HG02840 (cell line): ENCODE data around the gene OR2G2.

Experiments used
- ATAC-seq: cut with Tn5 transposase; IDR thresholded peaks from one replicate; pipeline ENCODE4 v1.9.1; 2021; ENCODE audit warnings: mild to moderate bottlenecking, moderate library complexity, moderate number of reproducible peaks; ENCODE audit not compliant: unreplicated experiment, low FRiP score

OR2G2 gene

GRCh38 chr1:247588060-247588459, at the start of gene OR2G2:
TSS of gene OR2G2 (plus strand) at chr1:247588360. CDS start at chr1:247588360, 0 bp downstream.
- no peak for ATAC-seq

GRCh38 chr1:247538561-247538960, 49.6 kb upstream of the OR2G2 start:
- no peak for ATAC-seq

- no peak for ATAC-seq
These were observed 48.9 kb upstream of the OR2G2 start for GRCh38 chr1:247539215-247539614.

GRCh38 chr1:247540581-247540980, 47.6 kb upstream of the OR2G2 start:
- no peak for ATAC-seq

GRCh38 chr1:247542811-247543210, 45.3 kb upstream of the OR2G2 start:
- no peak for ATAC-seq

- no peak for ATAC-seq
These were observed 40.1 kb upstream of the OR2G2 start for GRCh38 chr1:247548092-247548491.

GRCh38 chr1:247548769-247549182, 39.4 kb upstream of the OR2G2 start, which contains the start of gene GCSAML:
TSS of gene GCSAML (plus strand) at chr1:247549134. CDS start at chr1:247549192, 58 bp downstream.
- ATAC-seq: no peak

- no peak for ATAC-seq
These were observed 36.4 kb upstream of the OR2G2 start for GRCh38 chr1:247551721-247552120.

GRCh38 chr1:247552231-247552630, 35.9 kb upstream of the OR2G2 start:
- ATAC-seq: no peak

- no peak for ATAC-seq
These were observed 30.1 kb upstream of the OR2G2 start for GRCh38 chr1:247557926-247558674.

GRCh38 chr1:247561711-247562110, 26.4 kb upstream of the OR2G2 start:
- no peak for ATAC-seq

- no peak for ATAC-seq
These were observed 26.0 kb upstream of the OR2G2 start for GRCh38 chr1:247562198-247562597.

GRCh38 chr1:247574236-247574635, 13.9 kb upstream of the OR2G2 start:
- no peak for ATAC-seq

GRCh38 chr1:247574664-247575063, 13.5 kb upstream of the OR2G2 start:
- no peak for ATAC-seq

- no peak for ATAC-seq
These were observed 11.6 kb upstream of the OR2G2 start for GRCh38 chr1:247576514-247576913.

- ATAC-seq: no peak
These were observed 9.2 kb upstream of the OR2G2 start for GRCh38 chr1:247578946-247579460.

GRCh38 chr1:247605286-247605685, 17.1 kb downstream of the OR2G2 start, which contains the start of gene OR2G3:
TSS of gene OR2G3 (plus strand) at chr1:247605586. CDS start at chr1:247605586, 0 bp downstream.
- ATAC-seq: no peak

GRCh38 chr1:247613405-247613804, 25.2 kb downstream of the OR2G2 start:
- no peak for ATAC-seq

GRCh38 chr1:247614625-247615024, 26.5 kb downstream of the OR2G2 start:
- no peak for ATAC-seq

GRCh38 chr1:247627951-247628350, 39.8 kb downstream of the OR2G2 start:
- no peak for ATAC-seq

GRCh38 chr1:247638011-247638410, 49.9 kb downstream of the OR2G2 start:
- no peak for ATAC-seq

GRCh38 chr1:247638781-247639180, 50.6 kb downstream of the OR2G2 start:
- ATAC-seq: no peak
